H9 (cell line): ENCODE measurements around the gene MACIR. TPM values are rescaled to one million over a fixed set of nuclear protein-coding genes. Genes with fewer than 3 reads are reported as not detected.

Experiments
- DNase-seq: peaks from one replicate; pipeline ENCODE4 v3.0.0-alpha.2; 2017
- H2AFZ ChIP-seq: one replicate; pipeline ENCODE4 v1.6.1; 2013; ENCODE audit warnings: mild to moderate bottlenecking, low read length, control low read depth, moderate library complexity
- H2AK5ac ChIP-seq: 2 replicates; pipeline ENCODE4 v1.6.1; 2013; ENCODE audit warnings: low read length, control low read depth, mixed read lengths; ENCODE audit not compliant: insufficient read length
- H2BK120ac ChIP-seq: one replicate; pipeline ENCODE4 v1.6.1; 2013; ENCODE audit warnings: low read depth, mild to moderate bottlenecking, low read length, control low read depth, inconsistent platforms; ENCODE audit not compliant: poor library complexity, severe bottlenecking
- H2BK12ac ChIP-seq: 2 replicates; pipeline ENCODE4 v1.6.1; 2013; ENCODE audit warnings: low read length, control low read depth, mixed read lengths, low read depth; ENCODE audit not compliant: insufficient read length
- H2BK15ac ChIP-seq: 2 replicates; pipeline ENCODE4 v1.6.1; 2013; ENCODE audit warnings: low read depth, low read length, control low read depth
- H2BK20ac ChIP-seq: one replicate; pipeline ENCODE4 v1.6.1; 2013; ENCODE audit warnings: low read depth, mild to moderate bottlenecking, low read length, control low read depth, inconsistent platforms; ENCODE audit not compliant: poor library complexity, severe bottlenecking
- H2BK5ac ChIP-seq: 2 replicates; pipeline ENCODE4 v1.6.1; 2013; ENCODE audit warnings: low read length, control low read depth, mixed read lengths; ENCODE audit not compliant: insufficient read length
- H3K14ac ChIP-seq: 2 replicates; pipeline ENCODE4 v1.6.1; 2013; ENCODE audit warnings: low read length, control low read depth; ENCODE audit not compliant: insufficient read depth
- H3K18ac ChIP-seq: 2 replicates; pipeline ENCODE4 v1.6.1; 2013; ENCODE audit warnings: low read depth, mild to moderate bottlenecking, mixed read lengths, low read length, control low read depth; ENCODE audit not compliant: insufficient read length
- H3K23ac ChIP-seq: 2 replicates; pipeline ENCODE4 v1.6.1; 2013; ENCODE audit warnings: low read length, control low read depth, mixed read lengths, low read depth; ENCODE audit not compliant: insufficient read length
- H3K23me2 ChIP-seq: 2 replicates; pipeline ENCODE4 v1.6.1; 2013; ENCODE audit warnings: low read depth, mild to moderate bottlenecking, mixed read lengths, low read length, control low read depth; ENCODE audit not compliant: insufficient read length, poor library complexity, severe bottlenecking
- H3K27ac ChIP-seq: 2 replicates; pipeline ENCODE4 v1.5.1; 2013; ENCODE audit warnings: low read length, control low read depth, mixed read lengths, low read depth; ENCODE audit not compliant: insufficient read length
- H3K27me3 ChIP-seq: 2 replicates; pipeline ENCODE4 v1.6.1; 2013; ENCODE audit warnings: low read length, control low read depth, inconsistent platforms; ENCODE audit not compliant: insufficient read depth
- H3K4ac ChIP-seq: 2 replicates; pipeline ENCODE4 v1.6.1; 2013; ENCODE audit warnings: low read depth, mild to moderate bottlenecking, control low read depth, inconsistent platforms, low read length, moderate library complexity
- H3K4me1 ChIP-seq: 2 replicates; pipeline ENCODE4 v1.6.1; 2013; ENCODE audit warnings: low read length, control low read depth, inconsistent platforms; ENCODE audit not compliant: insufficient read depth
- H3K4me2 ChIP-seq: 2 replicates; pipeline ENCODE4 v1.6.1; 2013; ENCODE audit warnings: low read length, control low read depth, mixed read lengths; ENCODE audit not compliant: insufficient read length, insufficient read depth
- H3K56ac ChIP-seq: 2 replicates; pipeline ENCODE4 v1.6.1; 2013; ENCODE audit warnings: low read depth, mild to moderate bottlenecking, mixed read lengths, low read length, control low read depth; ENCODE audit not compliant: insufficient read length
- H3K79me1 ChIP-seq: 2 replicates; pipeline ENCODE4 v1.6.1; 2013; ENCODE audit warnings: low read depth, mild to moderate bottlenecking, moderate library complexity, low read length, control low read depth, inconsistent platforms; ENCODE audit not compliant: insufficient read depth, poor library complexity, severe bottlenecking
- H3K79me2 ChIP-seq: 2 replicates; pipeline ENCODE4 v1.6.1; 2013; ENCODE audit warnings: low read length, control low read depth, inconsistent platforms; ENCODE audit not compliant: insufficient read depth
- H3K9ac ChIP-seq: 2 replicates; pipeline ENCODE4 v1.6.1; 2013; ENCODE audit warnings: low read length, control low read depth, mixed read lengths; ENCODE audit not compliant: insufficient read length; ENCODE audit errors: extremely low read depth
- H3K9me3 ChIP-seq: one replicate; pipeline ENCODE4 v1.6.1; 2013; ENCODE audit warnings: low read depth, low read length, inconsistent platforms; ENCODE audit not compliant: control insufficient read depth
- H3T11ph ChIP-seq: one replicate; pipeline ENCODE4 v1.6.1; 2013; ENCODE audit warnings: mild to moderate bottlenecking, low read length, control low read depth, inconsistent platforms
- H4K20me1 ChIP-seq: one replicate; pipeline ENCODE4 v1.6.1; 2013; ENCODE audit not compliant: control insufficient read depth, insufficient read length, insufficient read depth
- H4K5ac ChIP-seq: 2 replicates; pipeline ENCODE4 v1.6.1; 2013; ENCODE audit warnings: low read depth, mild to moderate bottlenecking, mixed read lengths, low read length, control low read depth; ENCODE audit not compliant: insufficient read length
- H4K8ac ChIP-seq: replicated peaks from 2 replicates; pipeline ENCODE4 v1.6.1; 2013; ENCODE audit warnings: low read length, control low read depth, mixed read lengths, low read depth; ENCODE audit not compliant: insufficient read length
- H4K91ac ChIP-seq: 2 replicates; pipeline ENCODE4 v1.6.1; 2013; ENCODE audit warnings: low read depth, mild to moderate bottlenecking, moderate library complexity, mixed read lengths, low read length, control low read depth; ENCODE audit not compliant: insufficient read length
- H3K27ac Mint-ChIP-seq, 3 experiments: 2 replicates in 2 of 3; 3 replicates in 1 of 3; pipeline ENCODE4 v1.8.0; 2020 to 2021; ENCODE audit warnings: mixed read lengths in 3 of 3, mild to moderate bottlenecking in 1 of 3, moderate library complexity in 1 of 3
- H3K27me3 Mint-ChIP-seq: 2 replicates; pipeline ENCODE4 v1.8.0; 2021; ENCODE audit warnings: low read depth, mild to moderate bottlenecking, moderate library complexity, mixed read lengths
- H3K36me3 Mint-ChIP-seq, 3 experiments: 2 replicates in 2 of 3; 3 replicates in 1 of 3; pipeline ENCODE4 v1.8.0; 2020 to 2021; ENCODE audit warnings: low read depth in 3 of 3, mixed read lengths in 3 of 3; ENCODE audit not compliant: insufficient read depth in 1 of 3
- H3K4me1 Mint-ChIP-seq, 2 experiments: 2 replicates each; pipeline ENCODE4 v1.8.0; 2020; ENCODE audit warnings: mixed read lengths in 2 of 2
- H3K4me3 Mint-ChIP-seq, 2 experiments: 2 replicates in 1 of 2; 3 replicates in 1 of 2; pipeline ENCODE4 v1.8.0; 2020 to 2021; ENCODE audit warnings: mild to moderate bottlenecking in 2 of 2, mixed read lengths in 2 of 2, moderate library complexity in 1 of 2
- H3K9me3 Mint-ChIP-seq, 2 experiments: 2 replicates in 1 of 2; 3 replicates in 1 of 2; pipeline ENCODE4 v1.8.0; 2020; ENCODE audit warnings: mild to moderate bottlenecking in 2 of 2, mixed read lengths in 2 of 2, moderate library complexity in 1 of 2
- CTCF ChIP-seq: fragments of 200-600 bp; sonication (generic); conservative IDR thresholded peaks from 3 replicates; pipeline ENCODE4 v1.8.0; 2021; ENCODE audit warnings: antibody characterized with exemption, mild to moderate bottlenecking
- WGBS: extraction: QIAGEN DNeasy Blood & Tissue Kit; methylation state at CpG from one replicate; pipeline ENCODE4 v1.1.7; 2013; ENCODE audit warnings: missing lambda C conversion rate, low lambda C conversion rate, mixed read lengths; ENCODE audit not compliant: insufficient read length; ENCODE audit errors: extremely low coverage; 5-methylcytosine and 5-hydroxymethylcytosine counted together
- total RNA-seq: library from RNA; stranded (reverse); gene quantifications from 2 replicates; pipeline ENCODE4 v1.2.1, GENCODE V29; 2021

Gene MACIR
- total RNA-seq, 1 experiment from 2014 or later = 11.7 TPM

DNA sequence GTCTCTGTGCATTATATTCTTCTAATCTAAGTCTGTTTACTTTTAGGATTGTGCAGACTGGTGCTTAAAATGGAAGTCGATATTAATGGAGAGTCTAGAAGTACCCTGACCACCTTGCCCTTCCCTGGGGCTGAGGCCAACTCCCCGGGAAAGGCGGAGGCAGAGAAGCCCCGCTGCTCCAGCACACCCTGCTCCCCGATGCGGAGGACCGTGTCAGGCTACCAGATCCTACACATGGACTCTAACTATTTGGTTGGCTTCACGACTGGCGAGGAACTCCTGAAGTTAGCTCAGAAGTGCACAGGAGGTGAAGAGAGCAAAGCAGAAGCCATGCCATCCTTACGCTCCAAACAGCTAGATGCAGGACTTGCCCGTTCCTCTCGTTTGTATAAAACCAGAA is 17.3 kb downstream of the MACIR start:
- Histone ChIP-seq H3K4me2 (no peak overlapping the region), H2BK15ac (no peak overlapping the region), H3K18ac (no peak overlapping the region), H2AK5ac (no peak overlapping the region), H3K9ac (no peak overlapping the region), H3K9me3 (no peaks in the 10 kb centered on the region), H3K79me2 (peaks cover 2% of the 10 kb centered on the region; the same call in 1 of the 2 replicates), H3K27me3 (no peaks in the 10 kb centered on the region), H4K5ac (no peak overlapping the region), H3K79me1 (peaks cover 3% of the 10 kb centered on the region), H3K23ac (no peak overlapping the region), H4K20me1 (no peaks in the 10 kb centered on the region), H2BK5ac (no peak overlapping the region), H2BK120ac (no peak overlapping the region), H3K4me1 (0 out of 2 replicates have a peak, but pooled peaks cover 2% of the 10 kb centered on the region), H3T11ph (no peak overlapping the region), H3K27ac (no peak overlapping the region), H2AFZ (no peak overlapping the region), H3K14ac (no peak overlapping the region), H3K56ac (no peak overlapping the region), H4K91ac (no peak overlapping the region), H3K4ac (no peak overlapping the region), H2BK12ac (no peak overlapping the region), H2BK20ac (no peak overlapping the region), H3K23me2 (no peaks in the 10 kb centered on the region), H4K8ac (no peak overlapping the region)
- TF ChIP-seq CTCF = no peak
- DNase-seq = no peak
- WGBS = no CpG with 5 or more reads among the region's 12 CpGs
- H3K9me3 Mint-ChIP-seq = no peaks in the 10 kb centered on the region; a peak in 1 of 5 replicates
- H3K27ac Mint-ChIP-seq = no peak overlapping the region
- no peak overlapping the region for H3K4me3 Mint-ChIP-seq
- H3K27me3 Mint-ChIP-seq = no peaks in the 10 kb centered on the region
- peaks cover 6 to 25% (median 14%) of the 10 kb centered on the region in 3 experiments; a peak in 6 of 7 replicates for H3K36me3 Mint-ChIP-seq
- H3K4me1 Mint-ChIP-seq = peaks cover 17 to 24% of the 10 kb centered on the region in 2 experiments
